HG03097 (cell line): ENCODE data around the gene YEATS4.

Experiments
- ATAC-seq: cut with Tn5 transposase; IDR thresholded peaks from one replicate; pipeline ENCODE4 v1.9.1; 2021; ENCODE audit not compliant: unreplicated experiment, low FRiP score

YEATS4 gene

DNA sequence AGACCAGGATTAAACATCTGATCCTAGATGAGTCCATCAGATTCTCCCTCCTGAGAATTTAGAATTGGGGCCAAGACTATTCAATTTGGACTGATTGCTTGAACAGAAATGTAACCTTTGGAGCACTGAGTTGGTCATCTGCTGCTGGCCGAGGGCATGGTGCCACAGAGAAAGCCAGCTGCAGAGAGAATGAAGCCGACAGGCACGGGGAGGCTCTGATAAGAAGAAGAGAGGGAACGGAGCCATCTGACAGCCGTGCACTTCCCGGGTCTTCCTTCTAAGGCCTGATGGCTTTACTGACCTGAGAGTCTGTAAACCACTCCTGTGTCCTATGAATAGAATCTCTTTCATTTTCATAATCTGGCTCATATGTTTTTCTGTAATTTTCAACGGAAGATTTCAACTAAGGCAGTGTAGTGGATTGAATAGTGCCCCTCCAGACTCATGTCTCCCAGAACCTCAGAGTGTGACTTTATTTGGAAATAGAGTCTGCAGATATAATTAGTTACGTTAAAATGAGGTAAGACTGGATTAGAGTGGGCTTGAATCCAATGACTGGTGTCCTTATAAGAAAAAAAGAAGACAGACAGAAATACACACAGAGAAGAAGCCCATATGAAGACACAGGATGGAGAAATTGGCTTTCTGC lies 71.5 kb downstream of the YEATS4 start:
- no peak for ATAC-seq

DNA sequence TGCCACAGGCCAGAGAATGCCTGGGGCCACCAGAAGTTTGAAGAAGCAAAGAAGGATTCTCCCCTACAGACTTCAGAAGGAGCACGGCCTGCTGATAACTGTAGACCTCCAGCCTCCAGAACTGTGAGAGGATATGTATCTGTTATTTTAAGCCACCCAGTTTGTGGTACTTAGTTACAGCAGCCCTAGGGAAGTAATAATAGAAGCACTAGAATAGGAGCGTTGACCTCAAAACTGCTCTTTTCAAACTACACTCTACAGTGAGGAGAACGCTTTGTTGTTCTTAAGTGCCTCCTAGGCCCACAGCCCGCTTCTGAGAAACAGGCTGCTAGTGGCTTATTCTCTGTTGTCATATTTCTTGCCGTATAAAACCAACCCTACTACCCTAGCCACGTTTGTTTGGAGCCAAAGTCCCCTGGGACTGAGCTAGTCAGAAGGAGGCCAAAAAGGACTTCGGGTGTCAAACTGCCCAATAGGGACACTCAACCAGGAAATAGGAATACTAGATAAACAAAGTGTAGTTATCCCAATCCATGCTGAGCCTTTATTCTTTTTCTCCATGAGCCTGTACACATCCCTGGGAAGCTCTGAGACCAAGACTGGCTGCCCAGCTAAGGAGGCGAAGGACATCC lies 72.2 kb downstream of the YEATS4 start:
- ATAC-seq: no peak

GRCh38 chr12:69433653-69434052 lies 74.1 kb downstream of the YEATS4 start:
- no peak for ATAC-seq

GRCh38 chr12:69435644-69436043 lies 76.1 kb downstream of the YEATS4 start:
- no peak for ATAC-seq

GRCh38 chr12:69437073-69437472 lies 77.5 kb downstream of the YEATS4 start:
- no peak for ATAC-seq

- no peak for ATAC-seq
These were observed 79.0 kb downstream of the YEATS4 start for GRCh38 chr12:69438539-69438938.

DNA sequence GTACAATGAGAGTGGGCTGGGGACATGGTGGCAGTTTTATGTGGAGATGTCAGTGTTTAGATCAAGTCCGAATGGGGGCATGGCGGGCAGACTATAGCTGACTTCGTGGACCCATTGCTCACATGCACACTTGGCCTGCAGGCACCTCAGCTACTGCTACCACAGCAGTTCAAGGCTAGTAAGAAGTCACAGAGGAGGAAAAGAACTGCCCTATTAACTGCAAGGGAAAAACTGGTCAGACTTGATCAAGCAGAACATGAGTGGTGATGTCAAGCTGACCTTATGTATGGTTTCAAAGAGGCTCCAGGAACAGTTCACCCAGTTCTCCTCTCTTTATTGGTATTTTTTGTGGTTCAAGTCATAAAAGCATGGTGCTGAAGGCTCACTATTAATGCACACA lies 80.5 kb downstream of the YEATS4 start:
- ATAC-seq: no peak
